Activated CD4-positive, alpha-beta T cell treated with anti-CD3 and anti-CD28 coated beads for 48 hours (primary cell): ENCODE measurements around the gene RTP5.
A peak's percentile ranks its signal among the peaks of the same experiment; 100 is the strongest.
"Not testable (repeated sequence)": the region's sequence is repeated elsewhere in the genome, so short reads cannot be mapped to it uniquely, and the experiment has no call there.

Experiments used
- DNase-seq: peaks from one replicate; pipeline ENCODE4 v3.0.0-alpha.2; 2020

The RTP5 gene

GRCh38 chr2:241869087-241869961 lies at the start of gene RTP5:
Gene RTP5, plus strand, starts transcription at chr2:241869729. Its CDS starts 28 bp downstream, at chr2:241869757.
- DNase-seq, result no peak

- not testable (repeated sequence) for DNase-seq
Measured at GRCh38 chr2:241819947-241820624, 49.4 kb upstream of the RTP5 start.

GRCh38 chr2:241820625-241821384 lies 48.7 kb upstream of the RTP5 start:
- no peak for DNase-seq

- DNase-seq, result no peak
Measured at GRCh38 chr2:241821460-241822263, 47.9 kb upstream of the RTP5 start.

- DNase-seq, result no peak
Measured at GRCh38 chr2:241822264-241822623, 47.3 kb upstream of the RTP5 start.

- DNase-seq, result not testable (repeated sequence)
Measured at GRCh38 chr2:241823531-241824437, 45.7 kb upstream of the RTP5 start.

GRCh38 chr2:241827394-241827793 lies 42.1 kb upstream of the RTP5 start:
- no peak for DNase-seq

GRCh38 chr2:241833101-241833663 lies 36.3 kb upstream of the RTP5 start:
- no peak for DNase-seq

- DNase-seq, result not testable (repeated sequence)
Measured at GRCh38 chr2:241833756-241834526, 35.6 kb upstream of the RTP5 start.

- no peak for DNase-seq
Measured at GRCh38 chr2:241834527-241835210, 34.9 kb upstream of the RTP5 start.

GRCh38 chr2:241835611-241836010 lies 33.9 kb upstream of the RTP5 start:
- no peak for DNase-seq

GRCh38 chr2:241836292-241836691 lies 33.2 kb upstream of the RTP5 start:
- DNase-seq, result no peak

GRCh38 chr2:241837197-241837965 lies 32.1 kb upstream of the RTP5 start:
- DNase-seq, result no peak

- no peak for DNase-seq
Measured at GRCh38 chr2:241841181-241842066, 28.1 kb upstream of the RTP5 start.

GRCh38 chr2:241842067-241842415 lies 27.5 kb upstream of the RTP5 start:
- DNase-seq, result no peak

GRCh38 chr2:241842620-241843211 lies 26.8 kb upstream of the RTP5 start:
- peak; percentile 63 for DNase-seq

GRCh38 chr2:241843321-241844065 lies 26.0 kb upstream of the RTP5 start:
- DNase-seq, result no peak
